HEK293T (cell line): ENCODE results near the gene FUNDC2.

ENCODE experiments used
- CTCF ChIA-PET: fragments of 350-600 bp; formaldehyde crosslinking; extraction: SDS; loops from one replicate; lab custom pipeline; 2021; ENCODE audit warnings: antibody characterized with exemption, inconsistent platforms; lab: Yijun Ruan, JAX
- POLR2A ChIA-PET: fragments of 350-600 bp; formaldehyde crosslinking; extraction: SDS; loops from one replicate; lab custom pipeline; 2020; ENCODE audit warnings: antibody characterized with exemption, inconsistent platforms; lab: Yijun Ruan, JAX
- DNase-seq: peaks from one replicate; pipeline ENCODE4 v3.0.0; 2012; ENCODE audit warnings: mixed read lengths; ENCODE audit errors: extremely low spot score
- ARNT ChIP-seq: fragments of 450-650 bp; IDR thresholded peaks from 2 replicates; pipeline ENCODE4 v1.6.1; 2017; ENCODE audit warnings: mild to moderate bottlenecking
- BHLHE40 ChIP-seq: fragments of 450-650 bp; IDR thresholded peaks from 2 replicates; pipeline ENCODE4 v1.6.1; 2016; ENCODE audit warnings: mild to moderate bottlenecking, moderate library complexity, borderline replicate concordance
- CTBP1 ChIP-seq: fragments of 450-650 bp; IDR thresholded peaks from 2 replicates; pipeline ENCODE4 v1.6.1; 2016; ENCODE audit warnings: borderline replicate concordance
- ELF4 ChIP-seq: fragments of 450-650 bp; IDR thresholded peaks from 2 replicates; pipeline ENCODE4 v1.6.1; 2017; ENCODE audit warnings: antibody characterized with exemption
- FOXA1 ChIP-seq: fragments of 450-650 bp; IDR thresholded peaks from 2 replicates; pipeline ENCODE4 v1.6.1; 2016; ENCODE audit warnings: mild to moderate bottlenecking
- FOXK2 ChIP-seq: fragments of 450-650 bp; IDR thresholded peaks from 2 replicates; pipeline ENCODE4 v1.6.1; 2016; ENCODE audit warnings: mild to moderate bottlenecking
- FOXM1 ChIP-seq: fragments of 450-650 bp; IDR thresholded peaks from 2 replicates; pipeline ENCODE4 v1.6.1; 2017; ENCODE audit warnings: mild to moderate bottlenecking, borderline replicate concordance
- HDGF ChIP-seq: fragments of 450-650 bp; IDR thresholded peaks from 2 replicates; pipeline ENCODE4 v1.6.1; 2017; ENCODE audit warnings: antibody characterized with exemption, borderline replicate concordance
- L3MBTL2 ChIP-seq: fragments of 450-650 bp; conservative IDR thresholded peaks from 2 replicates; pipeline ENCODE4 v1.6.1; 2016; ENCODE audit warnings: mild to moderate bottlenecking
- LEF1 ChIP-seq: fragments of 450-650 bp; IDR thresholded peaks from 2 replicates; pipeline ENCODE4 v1.6.1; 2017; ENCODE audit warnings: mild to moderate bottlenecking, borderline replicate concordance
- NFRKB ChIP-seq: fragments of 450-650 bp; IDR thresholded peaks from 2 replicates; pipeline ENCODE4 v1.6.1; 2016; ENCODE audit warnings: mild to moderate bottlenecking, moderate library complexity
- PKNOX1 ChIP-seq: fragments of 450-650 bp; IDR thresholded peaks from 2 replicates; pipeline ENCODE4 v1.6.1; 2016
- SP1 ChIP-seq: fragments of 450-650 bp; IDR thresholded peaks from 2 replicates; pipeline ENCODE4 v1.6.1; 2017
- SUZ12 ChIP-seq: fragments of 450-650 bp; IDR thresholded peaks from 2 replicates; pipeline ENCODE4 v1.6.1; 2016; ENCODE audit warnings: mild to moderate bottlenecking
- TARDBP ChIP-seq: fragments of 450-650 bp; IDR thresholded peaks from 2 replicates; pipeline ENCODE4 v1.6.1; 2016
- ZNF384 ChIP-seq: fragments of 450-650 bp; IDR thresholded peaks from 2 replicates; pipeline ENCODE4 v1.6.1; 2016

The FUNDC2 gene

GRCh38 chrX:155053656-155054055 lies 27.0 kb downstream of the FUNDC2 start:
- TF ChIP-seq TARDBP (no peak), CTBP1 (no peak), L3MBTL2 (no peak)
- POLR2A ChIA-PET: no interaction called here
- no peak for DNase-seq
- CTCF ChIA-PET: no interaction called here

- POLR2A ChIA-PET: no interaction called here
- TF ChIP-seq LEF1 (no peak), FOXK2 (no peak), L3MBTL2 (no peak), SUZ12 (no peak), HDGF (no peak), ELF4 (no peak), NFRKB (no peak), BHLHE40 (no peak), PKNOX1 (no peak), SP1 (no peak), CTBP1 (no peak), FOXM1 (no peak), ZNF384 (no peak), ARNT (no peak)
Observed at GRCh38 chrX:155054255-155054654, 27.6 kb downstream of the FUNDC2 start.

GRCh38 chrX:155055494-155055893 lies 28.9 kb downstream of the FUNDC2 start:
- DNase-seq: no peak
- ChIA-PET CTCF (interaction anchor here (1.0 kb wide), 1 partner anchor 138 kb away, joined by 3 read pairs; no protein-coding TSS in a partner anchor), POLR2A (no interaction called here)
- TF ChIP-seq ARNT (no peak), HDGF (no peak), NFRKB (no peak), SUZ12 (no peak), TARDBP (no peak), FOXM1 (no peak), FOXK2 (no peak), LEF1 (no peak), ELF4 (no peak), L3MBTL2 (no peak), CTBP1 (no peak), PKNOX1 (no peak), ZNF384 (no peak), SP1 (no peak), FOXA1 (no peak), BHLHE40 (no peak)

More at GRCh38 chrX:155054255-155054654, 27.6 kb downstream of the FUNDC2 start:
- DNase-seq: no peak
- CTCF ChIA-PET: no interaction called here

- ChIA-PET POLR2A (no interaction called here), CTCF (interaction anchor here (0.8 to 1.6 kb wide), 6 partner anchors 8 to 139 kb away, joined by 3 to 7 read pairs (median 4); no protein-coding TSS in a partner anchor)
- DNase-seq: no peak
- TF ChIP-seq SP1 (no peak), LEF1 (no peak), CTBP1 (no peak), SUZ12 (no peak), L3MBTL2 (no peak), FOXM1 (no peak), ZNF384 (no peak), PKNOX1 (no peak), NFRKB (no peak), ARNT (no peak), FOXK2 (no peak), HDGF (no peak)
Observed at GRCh38 chrX:155056471-155056870, 29.8 kb downstream of the FUNDC2 start.

- POLR2A ChIA-PET: no interaction called here
- CTCF ChIA-PET: interaction anchor here (0.7 to 1.6 kb wide), 8 partner anchors 9 to 139 kb away, joined by 3 to 7 read pairs (median 4); no protein-coding TSS in a partner anchor
- TF ChIP-seq FOXM1: no peak
- TF ChIP-seq PKNOX1: no peak
- TF ChIP-seq SUZ12: no peak
- no peak for TF ChIP-seq BHLHE40
- TF ChIP-seq FOXA1: no peak
- no peak for TF ChIP-seq ZNF384
- TF ChIP-seq L3MBTL2: no peak
- no peak for TF ChIP-seq ELF4
- TF ChIP-seq ARNT: no peak
- TF ChIP-seq HDGF: no peak
- TF ChIP-seq FOXK2: no peak
- no peak for TF ChIP-seq NFRKB
- TF ChIP-seq SP1: no peak
- no peak for TF ChIP-seq LEF1
- peak; percentile 79 for DNase-seq
Observed at GRCh38 chrX:155056877-155057792, 30.5 kb downstream of the FUNDC2 start.
